Measurements from ENCODE around the gene WDR33. TPM values are rescaled to one million over a fixed set of nuclear protein-coding genes. Genes with fewer than 3 reads are reported as not detected.

Gene WDR33
- total and polyA plus RNA-seq, 4 donors: 8.2 to 37.5 (median 22.4) TPM

GRCh38 chr2:127678531-127678930, 132.4 kb downstream of the WDR33 start:
- H3K4me1 ChIP-seq (ENCODE audit: control insufficient read depth in 4 of 4, insufficient read depth in 4 of 4, low read length in 3 of 4): peaks cover 2 to 19% (median 16%) of the 10 kb centered on the region in 4 donors
- WGBS: 76% methylated on average over 10 of the region's 10 CpGs
- H3K9ac ChIP-seq (ENCODE audit: low read depth in 1 of 2, low read length in 2 of 2): no peak overlapping the region
- H3K27me3 ChIP-seq (ENCODE audit: control insufficient read depth in 4 of 4, insufficient read depth in 4 of 4, low read length in 3 of 4): no peaks in the 10 kb centered on the region
- H3K27ac ChIP-seq (ENCODE audit: low read depth in 1 of 2, low read length in 2 of 2): no peak overlapping the region
- TF ChIP-seq TAF1 (conservative IDR thresholded peaks at IDR 0.05): no peak
- TF ChIP-seq FOXA2 (IDR thresholded peaks at IDR 0.05): no peak
- TF ChIP-seq JUND (IDR thresholded peaks at IDR 0.05): no peak
- TF ChIP-seq ATF3 (IDR thresholded peaks at IDR 0.05): no peak
- no peak for TF ChIP-seq NR2F2 (IDR thresholded peaks at IDR 0.05)
- no peak for TF ChIP-seq GABPA (IDR thresholded peaks at IDR 0.05 in 1 of 2, conservative IDR thresholded peaks at IDR 0.05 in 1 of 2)
- no peak for TF ChIP-seq HNF4G (IDR thresholded peaks at IDR 0.05)
- no peak for TF ChIP-seq SP1 (IDR thresholded peaks at IDR 0.05)
- no peak for TF ChIP-seq FOXA1 (IDR thresholded peaks at IDR 0.05)
- no peaks in the 10 kb centered on the region for H3K36me3 ChIP-seq (ENCODE audit: control insufficient read depth in 4 of 4, insufficient read depth in 3 of 4, low read depth in 1 of 4, low read length in 3 of 4)
- no peak for DNase-seq (ENCODE audit: low spot score)
- no peak overlapping the region for H3K4me3 ChIP-seq (ENCODE audit: low read depth in 1 of 3, low read length in 3 of 3)
- no peaks in the 10 kb centered on the region for H3K9me3 ChIP-seq (ENCODE audit: control insufficient read depth in 4 of 4, low read length in 3 of 4)

- no peak overlapping the region for H3K9ac ChIP-seq (ENCODE audit: low read depth in 1 of 2, low read length in 2 of 2)
- H3K4me3 ChIP-seq (ENCODE audit: low read depth in 1 of 3, low read length in 3 of 3): no peak overlapping the region
Measured at GRCh38 chr2:127676906-127677305, 134.1 kb downstream of the WDR33 start.

More at GRCh38 chr2:127676906-127677305, 134.1 kb downstream of the WDR33 start:
- 94% methylated on average over 2 of the region's 2 CpGs for WGBS
- no peak for DNase-seq (ENCODE audit: low spot score)
- TF ChIP-seq HNF4A (conservative IDR thresholded peaks at IDR 0.05) (no peak), JUND (IDR thresholded peaks at IDR 0.05) (no peak), YY1 (IDR thresholded peaks at IDR 0.05) (no peak), MAX (IDR thresholded peaks at IDR 0.05) (no peak), RXRA (IDR thresholded peaks at IDR 0.05) (no peak), FOXA1 (IDR thresholded peaks at IDR 0.05) (no peak), HNF4G (IDR thresholded peaks at IDR 0.05) (no peak), EGR1 (IDR thresholded peaks at IDR 0.05; ENCODE audit: low read depth in 2 of 2) (no peak), ATF3 (IDR thresholded peaks at IDR 0.05) (no peak), RAD21 (IDR thresholded peaks at IDR 0.05) (no peak), TAF1 (conservative IDR thresholded peaks at IDR 0.05) (no peak), FOXA2 (IDR thresholded peaks at IDR 0.05) (no peak), CTCF (IDR thresholded peaks at IDR 0.05; ENCODE audit: low read depth, low read length, missing input control) (no peak), ZBTB33 (IDR thresholded peaks at IDR 0.05) (no peak), NR2F2 (IDR thresholded peaks at IDR 0.05) (no peak), GABPA (IDR thresholded peaks at IDR 0.05 in 1 of 2, conservative IDR thresholded peaks at IDR 0.05 in 1 of 2) (no peak), SP1 (IDR thresholded peaks at IDR 0.05) (no peak), REST (IDR thresholded peaks at IDR 0.05) (no peak)
- Histone ChIP-seq H3K4me1 (ENCODE audit: control insufficient read depth in 4 of 4, insufficient read depth in 4 of 4, low read length in 3 of 4) (peaks cover 2 to 25% (median 16%) of the 10 kb centered on the region in 4 donors), H3K27me3 (ENCODE audit: control insufficient read depth in 4 of 4, insufficient read depth in 4 of 4, low read length in 3 of 4) (no peaks in the 10 kb centered on the region), H3K36me3 (ENCODE audit: control insufficient read depth in 4 of 4, insufficient read depth in 3 of 4, low read depth in 1 of 4, low read length in 3 of 4) (no peaks in the 10 kb centered on the region), H3K27ac (ENCODE audit: low read depth in 1 of 2, low read length in 2 of 2) (no peak overlapping the region), H3K9me3 (ENCODE audit: control insufficient read depth in 4 of 4, low read length in 3 of 4) (no peaks in the 10 kb centered on the region)

Measured in liver (tissue), 9 donors.